PC-9 (cell line): Measurements from ENCODE around the gene CTBS. TPM values are rescaled to one million over a fixed set of nuclear protein-coding genes. Genes with fewer than 3 reads are reported as not detected.

Source experiments
- BruUV-seq: library from RNA; stranded (reverse); fragments of 400-500 nt; replicated peaks from 2 replicates; lab custom pipeline; 2021; lab: Mats Ljungman, UMichigan
- CTCF ChIA-PET: fragments of 300-600 bp; sonication (Branson Sonifier 250); formaldehyde crosslinking; loops from one replicate; lab custom pipeline; 2022; ENCODE audit warnings: antibody characterized with exemption; lab: Charles Lee
- POLR2A ChIA-PET: fragments of 300-600 bp; sonication (Branson Sonifier 250); formaldehyde crosslinking; loops from one replicate; lab custom pipeline; 2022; ENCODE audit warnings: antibody characterized with exemption; ENCODE audit not compliant: unreplicated experiment; lab: Charles Lee
- DNase-seq, 2 experiments: peaks; one replicate each; pipeline versions ENCODE4 v3.0.0 to v3.0.0-alpha.2; 2015 to 2022; ENCODE audit warnings: mixed read lengths in 1 of 2
- H2AFZ ChIP-seq: fragments of 200-600 bp; sonication (generic); 2 replicates; pipeline ENCODE4 v1.8.1; 2017; ENCODE audit warnings: antibody characterized with exemption
- H3F3A ChIP-seq: fragments of 200-600 bp; sonication (generic); 2 replicates; pipeline ENCODE4 v1.8.1; 2017; ENCODE audit warnings: antibody characterized with exemption, mild to moderate bottlenecking, low read depth; ENCODE audit not compliant: insufficient read depth
- H3K27ac ChIP-seq: fragments of 200-600 bp; sonication (generic); 2 replicates; pipeline ENCODE4 v1.6.1; 2016; ENCODE audit warnings: mixed run types
- H3K27me3 ChIP-seq: fragments of 200-600 bp; sonication (generic); 2 replicates; pipeline ENCODE4 v1.6.1; 2016; ENCODE audit warnings: low read depth, mixed run types; ENCODE audit not compliant: insufficient read depth
- H3K36me3 ChIP-seq: fragments of 200-600 bp; sonication (generic); 2 replicates; pipeline ENCODE4 v1.6.1; 2016; ENCODE audit warnings: low read depth, mixed run types
- H3K4me1 ChIP-seq: fragments of 200-600 bp; sonication (generic); replicated peaks from 2 replicates; pipeline ENCODE4 v1.6.1; 2016; ENCODE audit warnings: mixed run types; ENCODE audit not compliant: insufficient read depth
- H3K4me2 ChIP-seq: fragments of 200-600 bp; sonication (generic); 2 replicates; pipeline ENCODE4 v1.6.1; 2017; ENCODE audit warnings: mixed run types
- H3K4me3 ChIP-seq: fragments of 200-600 bp; sonication (generic); 2 replicates; pipeline ENCODE4 v1.6.1; 2016; ENCODE audit warnings: mixed run types
- H3K79me2 ChIP-seq: fragments of 200-600 bp; sonication (generic); 2 replicates; pipeline ENCODE4 v1.6.1; 2017; ENCODE audit warnings: low read depth, mixed run types
- H3K9me2 ChIP-seq: fragments of 200-600 bp; sonication (generic); 2 replicates; pipeline ENCODE4 v1.8.1; 2017; ENCODE audit warnings: mild to moderate bottlenecking; ENCODE audit not compliant: insufficient read depth
- H3K9me3 ChIP-seq: fragments of 200-600 bp; sonication (generic); 2 replicates; pipeline ENCODE4 v1.8.1; 2016; ENCODE audit warnings: low read depth; ENCODE audit not compliant: insufficient read depth
- H4K20me1 ChIP-seq: fragments of 200-600 bp; sonication (generic); 2 replicates; pipeline ENCODE4 v1.8.1; 2017; ENCODE audit not compliant: insufficient read depth
- CTCF ChIP-seq: fragments of 200-600 bp; sonication (generic); conservative IDR thresholded peaks from 2 replicates; pipeline ENCODE4 v1.6.1; 2017; ENCODE audit warnings: mixed run types, antibody characterized with exemption, mild to moderate bottlenecking, moderate library complexity
- EZH2 ChIP-seq: fragments of 200-600 bp; sonication (generic); IDR thresholded peaks from 2 replicates; pipeline ENCODE4 v1.8.0; 2017; ENCODE audit warnings: antibody characterized with exemption, low read depth
- intact Hi-C: fragments of 100-400 bp; cut with micrococcal nuclease; formaldehyde crosslinking; loops from one replicate; pipeline ENCODE4 v1.10.0; 2022; ENCODE audit not compliant: unreplicated experiment
- total RNA-seq: library from RNA; stranded (reverse); gene quantifications from 2 replicates; pipeline ENCODE4 v1.2.3, GENCODE V29; 2021

Gene CTBS
- total RNA-seq, 1 experiment from 2014 or later, result 20.2 TPM

- Histone ChIP-seq H2AFZ (peak overlapping the region; percentile 77), H3K27me3 (no peaks in the 10 kb centered on the region), H4K20me1 (peaks cover 43% of the 10 kb centered on the region), H3K36me3 (peaks cover 18% of the 10 kb centered on the region), H3K9me3 (no peaks in the 10 kb centered on the region; the same call in 1 of the 2 replicates), H3F3A (peaks cover 28% of the 10 kb centered on the region), H3K4me2 (peak overlapping the region; percentile 83), H3K27ac (peak overlapping the region; percentile 96), H3K4me1 (peaks cover 28% of the 10 kb centered on the region), H3K4me3 (peak overlapping the region; percentile 81), H3K79me2 (peaks cover 67% of the 10 kb centered on the region), H3K9me2 (no peaks in the 10 kb centered on the region)
- TF ChIP-seq EZH2, result no peak
- no peak for TF ChIP-seq CTCF
- peak in 1 of 2 experiments; percentile 61 for DNase-seq
- CTCF ChIA-PET, result no interaction called here
- intact Hi-C loops, result loop anchor here (5.0 kb wide), 1 partner anchor 187 kb away; the partner anchor contains the start of gene SSX2IP
- POLR2A ChIA-PET, result interaction anchor here (0.7 kb wide), 1 partner anchor 130 kb away, joined by 3 read pairs; no protein-coding TSS in a partner anchor
- TSS peak; percentile 37 for BruUV-seq
Measured at GRCh38 chr1:84504580-84505492, 69.4 kb downstream of the CTBS start.

DNA sequence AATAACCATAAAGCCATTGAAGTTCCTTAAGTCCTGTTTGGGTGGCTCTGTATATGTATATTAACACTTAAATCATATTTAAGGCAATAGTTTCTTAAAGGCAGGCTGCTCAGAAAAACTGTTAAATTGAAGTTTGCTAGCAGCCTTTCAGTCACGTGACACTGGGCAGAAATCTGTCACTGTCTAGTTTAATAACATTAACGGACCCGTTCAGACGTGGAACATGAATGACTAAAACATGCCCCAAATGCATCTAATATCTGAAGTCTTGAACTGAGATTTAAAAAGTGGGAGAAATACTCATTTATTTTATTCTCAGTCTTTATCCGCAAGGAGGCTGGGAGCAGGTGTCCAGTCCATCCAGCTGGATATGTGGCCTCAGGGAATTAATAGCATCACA lies 71.3 kb downstream of the CTBS start:
- Histone ChIP-seq H2AFZ (no peak overlapping the region), H4K20me1 (peaks cover 55% of the 10 kb centered on the region), H3K79me2 (peaks cover 78% of the 10 kb centered on the region), H3K4me2 (peak overlapping the region; percentile 83; the same call in 1 of the 2 replicates), H3K27me3 (no peaks in the 10 kb centered on the region), H3F3A (peaks cover 40% of the 10 kb centered on the region), H3K4me3 (0 out of 2 replicates have a peak overlapping the region, but pooled peaks have one; percentile 81), H3K9me3 (no peaks in the 10 kb centered on the region), H3K36me3 (peaks cover 36% of the 10 kb centered on the region), H3K9me2 (no peaks in the 10 kb centered on the region), H3K4me1 (peaks cover 28% of the 10 kb centered on the region), H3K27ac (no peak overlapping the region)
- TF ChIP-seq EZH2 (no peak), CTCF (no peak)
- CTCF ChIA-PET, result interaction anchor here (0.7 kb wide), 1 partner anchor 118 kb away, joined by 3 read pairs; no protein-coding TSS in a partner anchor
- POLR2A ChIA-PET, result no interaction called here
- BruUV-seq, result no TSS peak
- no peak for DNase-seq
- intact Hi-C loops, result no loop called here

Other genes starting within 250 kb of the CTBS start
- gene DNASE2B, start 176.0 kb downstream of the CTBS start, total RNA-seq, result not detected in 2 replicates
- 18.9 and 23.4 TPM in 2 replicates for gene RPF1, start 95.2 kb downstream of the CTBS start, total RNA-seq
- 1.9 and 2.8 TPM in 2 replicates for gene SPATA1, start 68.1 kb downstream of the CTBS start, total RNA-seq
- 69.9 and 98.8 TPM in 2 replicates for gene GNG5, start 67.9 kb downstream of the CTBS start, total RNA-seq
- 16.4 and 20.7 TPM in 2 replicates for gene SSX2IP, start 116.0 kb upstream of the CTBS start, total RNA-seq